GM18861 (cell line): ENCODE results near the gene BMPR2.

Experiments
- ATAC-seq: cut with Tn5 transposase; IDR thresholded peaks from one replicate; pipeline ENCODE4 v1.9.1; 2021; ENCODE audit not compliant: unreplicated experiment

Gene BMPR2

GRCh38 chr2:202588647-202589581, 212.8 kb downstream of the BMPR2 start:
- peak; percentile 58 for ATAC-seq

GRCh38 chr2:202589582-202589949, 213.4 kb downstream of the BMPR2 start:
- ATAC-seq: no peak

GRCh38 chr2:202592566-202592965, 216.4 kb downstream of the BMPR2 start:
- no peak for ATAC-seq

GRCh38 chr2:202599105-202599504, 223.0 kb downstream of the BMPR2 start:
- ATAC-seq: no peak

GRCh38 chr2:202599911-202600310, 223.8 kb downstream of the BMPR2 start:
- no peak for ATAC-seq

GRCh38 chr2:202604699-202605098, 228.6 kb downstream of the BMPR2 start:
- no peak for ATAC-seq

- no peak for ATAC-seq
These were observed 229.0 kb downstream of the BMPR2 start for GRCh38 chr2:202605174-202605573.

GRCh38 chr2:202608142-202608852, 232.2 kb downstream of the BMPR2 start:
- ATAC-seq: no peak

GRCh38 chr2:202609381-202610145, 233.4 kb downstream of the BMPR2 start:
- peak; percentile 90 for ATAC-seq

- no peak for ATAC-seq
These were observed 234.3 kb downstream of the BMPR2 start for GRCh38 chr2:202610380-202610779.

- no peak for ATAC-seq
These were observed 236.0 kb downstream of the BMPR2 start for GRCh38 chr2:202612145-202612544.

- ATAC-seq: no peak
These were observed 237.4 kb downstream of the BMPR2 start for GRCh38 chr2:202613479-202613878.
